NCI-H345 treated with DMSO at 0.1 percent for 48 hours (cell line): ENCODE measurements around the gene OR10J1.

ENCODE experiments used
- DNase-seq: peaks from one replicate; lab custom pipeline; 2025; ENCODE audit not compliant: unreplicated experiment; lab: John Stamatoyannopoulos, UW

OR10J1 gene

GRCh38 chr1:159483501-159483900 lies 44.0 kb downstream of the OR10J1 start:
- DNase-seq = no peak
